ENCODE data around the gene ARF3. TPM values are rescaled to one million over a fixed set of nuclear protein-coding genes. Genes with fewer than 3 reads are reported as not detected.

Gene ARF3
- polyA plus RNA-seq, 1 of the 3 experiments (the other 2 are of a cell fraction), result 204 TPM

DNA sequence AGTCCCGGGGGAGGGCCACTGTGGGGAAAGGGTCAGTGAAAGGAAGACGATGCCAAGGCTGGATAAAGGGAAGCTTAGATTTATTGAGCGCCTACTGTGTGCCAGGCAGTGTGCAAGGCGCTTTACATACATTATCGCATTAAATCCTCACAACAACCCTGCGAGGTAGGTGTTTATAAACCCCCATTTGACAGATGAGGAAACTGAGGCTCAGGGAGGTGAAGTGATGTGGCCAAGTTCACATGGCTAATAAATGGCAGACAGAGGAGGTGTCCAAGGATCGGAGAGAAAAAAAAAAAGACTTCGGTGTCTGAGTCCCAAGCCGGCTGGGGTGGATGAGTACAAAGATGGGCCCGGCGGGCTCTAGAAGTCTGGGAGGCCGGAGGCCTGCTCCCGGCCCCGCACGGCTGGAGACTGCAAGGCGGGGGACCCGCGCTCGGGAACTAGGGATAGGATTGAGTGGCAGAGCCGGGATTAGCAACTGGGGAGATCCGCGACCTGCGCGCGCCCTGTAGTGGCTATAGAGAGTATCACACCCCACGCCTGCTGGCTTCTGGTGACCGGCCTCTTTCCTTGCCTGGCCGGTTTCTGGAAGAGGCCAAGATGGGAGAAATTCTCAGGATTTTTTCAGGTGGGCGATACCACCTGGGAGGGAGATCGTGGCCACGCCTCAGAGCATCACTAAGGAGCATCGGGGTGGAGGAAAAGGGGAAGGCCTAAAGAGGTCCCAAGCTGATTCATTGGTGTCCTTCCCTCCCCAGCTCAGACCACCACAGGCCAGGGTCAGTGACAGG lies 38.0 kb upstream of the ARF3 start:
- peak overlapping the region; percentile 53 for H3K4me2 ChIP-seq
- H3K79me2 ChIP-seq (ENCODE audit: insufficient read depth), result no peaks in the 10 kb centered on the region
- ChIA-PET CTCF (interaction anchor here (0.6 to 33.0 kb wide), 17 partner anchors 18 to 168 kb away, joined by 3 to 935 read pairs (median 4); partner anchors contain the start of genes ARF3, DDX23, FKBP11 and PRKAG1), POLR2A (no interaction called here)
- H3K4me1 ChIP-seq (ENCODE audit: control insufficient read depth in 1 of 2, insufficient read depth in 2 of 2, low read depth in 1 of 2, low read length in 1 of 2), result peaks cover 9 to 17% of the 10 kb centered on the region in 2 experiments; a peak in 3 of 4 replicates
- H3K27me3 ChIP-seq (ENCODE audit: insufficient read depth), result no peaks in the 10 kb centered on the region; the same call in 1 of the 2 replicates
- peak; percentile 98 for DNase-seq
- peak overlapping the region; percentile 52; the same call in 1 of the 2 replicates for H2AFZ ChIP-seq (ENCODE audit: low read depth)
- peak overlapping the region; percentile 1 to 41; a peak in 1 of 4 replicates for H3K4me3 ChIP-seq (ENCODE audit: low read depth in 2 of 2, low read length in 1 of 2)
- 24% methylated on average over 20 of the region's 32 CpGs for WGBS (ENCODE audit: low lambda C conversion rate)
- no peak overlapping the region for H3K27ac ChIP-seq (ENCODE audit: low read depth in 2 of 2, low read length in 1 of 2)
- H3K9me3 ChIP-seq, result no peaks in the 10 kb centered on the region
- peaks cover 10% of the 10 kb centered on the region for H3F3A ChIP-seq (replicated peaks; ENCODE audit: insufficient read depth)
- TF ChIP-seq, protein P1, sequence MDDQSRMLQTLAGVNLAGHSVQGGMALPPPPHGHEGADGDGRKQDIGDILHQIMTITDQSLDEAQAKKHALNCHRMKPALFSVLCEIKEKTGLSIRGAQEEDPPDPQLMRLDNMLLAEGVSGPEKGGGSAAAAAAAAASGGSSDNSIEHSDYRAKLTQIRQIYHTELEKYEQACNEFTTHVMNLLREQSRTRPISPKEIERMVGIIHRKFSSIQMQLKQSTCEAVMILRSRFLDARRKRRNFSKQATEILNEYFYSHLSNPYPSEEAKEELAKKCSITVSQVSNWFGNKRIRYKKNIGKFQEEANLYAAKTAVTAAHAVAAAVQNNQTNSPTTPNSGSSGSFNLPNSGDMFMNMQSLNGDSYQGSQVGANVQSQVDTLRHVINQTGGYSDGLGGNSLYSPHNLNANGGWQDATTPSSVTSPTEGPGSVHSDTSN (IDR thresholded peaks at IDR 0.05), result peak; percentile 72
- TF ChIP-seq, protein P2, sequence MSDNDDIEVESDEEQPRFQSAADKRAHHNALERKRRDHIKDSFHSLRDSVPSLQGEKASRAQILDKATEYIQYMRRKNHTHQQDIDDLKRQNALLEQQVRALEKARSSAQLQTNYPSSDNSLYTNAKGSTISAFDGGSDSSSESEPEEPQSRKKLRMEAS (IDR thresholded peaks at IDR 0.05; ENCODE audit: low read depth), result 0 out of 2 replicates have a peak, but pooled peaks have one; percentile 24
- TF ChIP-seq TCF12 (IDR thresholded peaks at IDR 0.05), result no peak
- TF ChIP-seq, protein P3, sequence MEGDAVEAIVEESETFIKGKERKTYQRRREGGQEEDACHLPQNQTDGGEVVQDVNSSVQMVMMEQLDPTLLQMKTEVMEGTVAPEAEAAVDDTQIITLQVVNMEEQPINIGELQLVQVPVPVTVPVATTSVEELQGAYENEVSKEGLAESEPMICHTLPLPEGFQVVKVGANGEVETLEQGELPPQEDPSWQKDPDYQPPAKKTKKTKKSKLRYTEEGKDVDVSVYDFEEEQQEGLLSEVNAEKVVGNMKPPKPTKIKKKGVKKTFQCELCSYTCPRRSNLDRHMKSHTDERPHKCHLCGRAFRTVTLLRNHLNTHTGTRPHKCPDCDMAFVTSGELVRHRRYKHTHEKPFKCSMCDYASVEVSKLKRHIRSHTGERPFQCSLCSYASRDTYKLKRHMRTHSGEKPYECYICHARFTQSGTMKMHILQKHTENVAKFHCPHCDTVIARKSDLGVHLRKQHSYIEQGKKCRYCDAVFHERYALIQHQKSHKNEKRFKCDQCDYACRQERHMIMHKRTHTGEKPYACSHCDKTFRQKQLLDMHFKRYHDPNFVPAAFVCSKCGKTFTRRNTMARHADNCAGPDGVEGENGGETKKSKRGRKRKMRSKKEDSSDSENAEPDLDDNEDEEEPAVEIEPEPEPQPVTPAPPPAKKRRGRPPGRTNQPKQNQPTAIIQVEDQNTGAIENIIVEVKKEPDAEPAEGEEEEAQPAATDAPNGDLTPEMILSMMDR (IDR thresholded peaks at IDR 0.05), result peak; percentile 70
- peak; percentile 60 for TF ChIP-seq SMC3 (IDR thresholded peaks at IDR 0.05; ENCODE audit: low read depth, low read length)
- TF ChIP-seq NRF1 (IDR thresholded peaks at IDR 0.05; ENCODE audit: low read depth, low read length), result 0 out of 2 replicates have a peak, but pooled peaks have one; percentile 36
- TF ChIP-seq RAD21 (IDR thresholded peaks at IDR 0.05; ENCODE audit: low read length), result peak; percentile 86
- no peak for TF ChIP-seq GATA2 (CRISPR knock-in tag; IDR thresholded peaks at IDR 0.05)
- no peaks in the 10 kb centered on the region for H4K20me1 ChIP-seq (ENCODE audit: insufficient read depth)
- no peaks in the 10 kb centered on the region for H3K9me2 ChIP-seq
- H3K9ac ChIP-seq, result no peak overlapping the region
- no peaks in the 10 kb centered on the region for H3K36me3 ChIP-seq (replicated peaks in 1 of 2; ENCODE audit: control insufficient read depth in 1 of 2, insufficient read depth in 2 of 2, low read length in 1 of 2)

DNA sequence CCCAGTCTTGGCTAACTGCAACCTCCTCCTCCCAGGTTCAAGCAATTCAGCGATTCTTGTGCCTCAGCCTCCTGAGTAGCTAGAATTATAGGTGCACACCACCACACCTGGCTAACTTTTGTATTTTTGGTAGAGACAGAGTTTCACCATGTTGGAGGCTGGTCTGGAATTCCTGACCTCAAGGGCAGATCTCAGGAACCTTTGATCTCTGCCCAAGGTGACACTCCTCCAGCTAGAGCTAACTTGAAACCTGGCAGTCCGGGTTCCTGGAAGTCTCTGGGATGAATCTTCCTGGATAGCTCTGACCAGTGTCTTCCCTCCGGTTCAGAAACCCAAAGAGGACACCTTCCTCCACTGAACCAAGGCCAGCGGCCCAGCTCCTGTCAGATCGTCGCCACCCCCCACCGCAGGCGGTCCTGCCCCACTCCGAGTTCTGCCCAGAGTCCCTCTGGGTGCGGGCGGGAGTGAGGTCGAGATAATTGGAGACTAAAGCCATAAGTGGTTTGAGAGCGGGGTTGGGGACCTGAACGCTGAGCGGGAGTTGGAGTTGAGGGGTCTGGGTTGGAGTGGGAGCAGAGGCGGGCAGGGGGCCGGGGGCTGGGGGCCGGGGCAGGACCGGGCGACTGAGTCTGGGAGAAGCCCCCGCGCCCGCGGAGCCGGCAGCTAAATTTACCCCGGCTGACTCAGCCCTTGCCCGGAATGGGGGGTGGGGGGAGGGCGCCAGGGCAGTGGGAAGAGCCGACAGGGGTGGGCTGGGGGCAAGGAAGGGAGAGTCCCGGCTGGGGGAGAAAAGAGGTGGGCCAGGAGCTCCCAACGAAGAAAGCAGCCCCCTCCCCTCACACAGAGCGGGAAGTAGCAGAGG lies 37.2 kb upstream of the ARF3 start:
- H3K79me2 ChIP-seq (ENCODE audit: insufficient read depth), result no peaks in the 10 kb centered on the region
- CTCF ChIA-PET, result interaction anchor here (0.6 to 33.0 kb wide), 14 partner anchors 19 to 138 kb away, joined by 3 to 935 read pairs (median 4); partner anchors contain the start of genes ARF3, FKBP11, PRKAG1 and WNT1
- no peak overlapping the region for H3K4me2 ChIP-seq
- H3K4me3 ChIP-seq (ENCODE audit: low read depth in 2 of 2, low read length in 1 of 2), result no peak overlapping the region
- H3K36me3 ChIP-seq (replicated peaks in 1 of 2; ENCODE audit: control insufficient read depth in 1 of 2, insufficient read depth in 2 of 2, low read length in 1 of 2), result no peaks in the 10 kb centered on the region
- H2AFZ ChIP-seq (ENCODE audit: low read depth), result no peak overlapping the region
- H3K4me1 ChIP-seq (ENCODE audit: control insufficient read depth in 1 of 2, insufficient read depth in 2 of 2, low read depth in 1 of 2, low read length in 1 of 2), result peaks cover 1 to 9% of the 10 kb centered on the region in 2 experiments; a peak in 3 of 4 replicates
- H3K27me3 ChIP-seq (ENCODE audit: insufficient read depth), result no peaks in the 10 kb centered on the region; the same call in 1 of the 2 replicates
- H4K20me1 ChIP-seq (ENCODE audit: insufficient read depth), result no peaks in the 10 kb centered on the region
- DNase-seq, result no peak
- no peak overlapping the region for H3K9ac ChIP-seq
- H3F3A ChIP-seq (replicated peaks; ENCODE audit: insufficient read depth), result peaks cover 10% of the 10 kb centered on the region
- TF ChIP-seq FOXJ3 (CRISPR knock-in tag; IDR thresholded peaks at IDR 0.05), result no peak
- no peaks in the 10 kb centered on the region for H3K9me3 ChIP-seq
- 78% methylated on average over 32 of the region's 32 CpGs for WGBS (ENCODE audit: low lambda C conversion rate)
- H3K27ac ChIP-seq (ENCODE audit: low read depth in 2 of 2, low read length in 1 of 2), result no peak overlapping the region
- POLR2A ChIA-PET, result no interaction called here
- no peaks in the 10 kb centered on the region for H3K9me2 ChIP-seq

Data from SK-N-SH (cell line).